Measurements from ENCODE around the gene TRPM2. TPM values are rescaled to one million over a fixed set of nuclear protein-coding genes. Genes with fewer than 3 reads are reported as not detected.

The TRPM2 gene
- polyA plus RNA-seq, 1 donor, result 2.2 TPM

GRCh38 chr21:44482581-44483287 lies 129.3 kb downstream of the TRPM2 start:
- Histone ChIP-seq H3K9me3 (ENCODE audit: control insufficient read depth, low read depth, low read length) (peaks cover 2% of the 10 kb centered on the region), H3K27me3 (ENCODE audit: control insufficient read depth, insufficient read depth, low read length) (no peaks in the 10 kb centered on the region), H3K36me3 (ENCODE audit: control insufficient read depth, insufficient read depth, low read length) (no peaks in the 10 kb centered on the region), H3K27ac (ENCODE audit: low read length) (no peak overlapping the region), H3K4me3 (ENCODE audit: low read length) (no peak overlapping the region), H3K4me1 (ENCODE audit: control insufficient read depth, insufficient read depth, low read length) (peaks cover 3% of the 10 kb centered on the region)
- no CpG with 5 or more reads among the region's 14 CpGs for WGBS (ENCODE audit: insufficient coverage, low lambda C conversion rate)
- peak in 1 of 2 donors; percentile 49 for DNase-seq

- Histone ChIP-seq H3K4me3 (ENCODE audit: low read length) (no peak overlapping the region), H3K36me3 (ENCODE audit: control insufficient read depth, insufficient read depth, low read length) (no peaks in the 10 kb centered on the region), H3K9me3 (ENCODE audit: control insufficient read depth, low read depth, low read length) (peaks cover 2% of the 10 kb centered on the region), H3K27me3 (ENCODE audit: control insufficient read depth, insufficient read depth, low read length) (no peaks in the 10 kb centered on the region), H3K4me1 (ENCODE audit: control insufficient read depth, insufficient read depth, low read length) (peaks cover 3% of the 10 kb centered on the region), H3K27ac (ENCODE audit: low read length) (no peak overlapping the region)
- DNase-seq, result no peak
- no CpG with 5 or more reads among the region's 28 CpGs for WGBS (ENCODE audit: insufficient coverage, low lambda C conversion rate)
Observed at GRCh38 chr21:44483288-44484237, 130.1 kb downstream of the TRPM2 start.

GRCh38 chr21:44484498-44485253 lies 131.3 kb downstream of the TRPM2 start:
- Histone ChIP-seq H3K4me1 (ENCODE audit: control insufficient read depth, insufficient read depth, low read length) (peaks cover 3% of the 10 kb centered on the region), H3K27me3 (ENCODE audit: control insufficient read depth, insufficient read depth, low read length) (no peaks in the 10 kb centered on the region), H3K36me3 (ENCODE audit: control insufficient read depth, insufficient read depth, low read length) (no peaks in the 10 kb centered on the region), H3K9me3 (ENCODE audit: control insufficient read depth, low read depth, low read length) (no peaks in the 10 kb centered on the region), H3K4me3 (ENCODE audit: low read length) (no peak overlapping the region), H3K27ac (ENCODE audit: low read length) (no peak overlapping the region)
- WGBS (ENCODE audit: insufficient coverage, low lambda C conversion rate), result no CpG with 5 or more reads among the region's 43 CpGs
- no peak for DNase-seq

GRCh38 chr21:44485254-44485793 lies 131.9 kb downstream of the TRPM2 start:
- no CpG with 5 or more reads among the region's 25 CpGs for WGBS (ENCODE audit: insufficient coverage, low lambda C conversion rate)
- H3K4me1 ChIP-seq (ENCODE audit: control insufficient read depth, insufficient read depth, low read length), result peaks cover 7% of the 10 kb centered on the region
- no peak for DNase-seq
- H3K27ac ChIP-seq (ENCODE audit: low read length), result no peak overlapping the region
- no peaks in the 10 kb centered on the region for H3K36me3 ChIP-seq (ENCODE audit: control insufficient read depth, insufficient read depth, low read length)
- H3K9me3 ChIP-seq (ENCODE audit: control insufficient read depth, low read depth, low read length), result no peaks in the 10 kb centered on the region
- H3K27me3 ChIP-seq (ENCODE audit: control insufficient read depth, insufficient read depth, low read length), result no peaks in the 10 kb centered on the region
- H3K4me3 ChIP-seq (ENCODE audit: low read length), result no peak overlapping the region

- H3K9me3 ChIP-seq (ENCODE audit: control insufficient read depth, low read depth, low read length), result no peaks in the 10 kb centered on the region
- no peak for DNase-seq
- H3K27me3 ChIP-seq (ENCODE audit: control insufficient read depth, insufficient read depth, low read length), result no peaks in the 10 kb centered on the region
- H3K4me1 ChIP-seq (ENCODE audit: control insufficient read depth, insufficient read depth, low read length), result peaks cover 10% of the 10 kb centered on the region
- 100% methylated on average over 1 of the region's 10 CpGs for WGBS (ENCODE audit: insufficient coverage, low lambda C conversion rate)
- no peak overlapping the region for H3K4me3 ChIP-seq (ENCODE audit: low read length)
- no peak overlapping the region for H3K27ac ChIP-seq (ENCODE audit: low read length)
- H3K36me3 ChIP-seq (ENCODE audit: control insufficient read depth, insufficient read depth, low read length), result no peaks in the 10 kb centered on the region
Observed at GRCh38 chr21:44485796-44486195, 132.4 kb downstream of the TRPM2 start.

GRCh38 chr21:44486302-44486701 lies 132.9 kb downstream of the TRPM2 start:
- DNase-seq, result no peak
- Histone ChIP-seq H3K4me1 (ENCODE audit: control insufficient read depth, insufficient read depth, low read length) (peaks cover 10% of the 10 kb centered on the region), H3K27ac (ENCODE audit: low read length) (no peak overlapping the region), H3K4me3 (ENCODE audit: low read length) (no peak overlapping the region), H3K36me3 (ENCODE audit: control insufficient read depth, insufficient read depth, low read length) (no peaks in the 10 kb centered on the region), H3K27me3 (ENCODE audit: control insufficient read depth, insufficient read depth, low read length) (no peaks in the 10 kb centered on the region), H3K9me3 (ENCODE audit: control insufficient read depth, low read depth, low read length) (no peaks in the 10 kb centered on the region)
- WGBS (ENCODE audit: insufficient coverage, low lambda C conversion rate), result no CpG with 5 or more reads among the region's 16 CpGs

GRCh38 chr21:44487831-44488230 lies 134.4 kb downstream of the TRPM2 start:
- Histone ChIP-seq H3K4me1 (ENCODE audit: control insufficient read depth, insufficient read depth, low read length) (peaks cover 7% of the 10 kb centered on the region), H3K27me3 (ENCODE audit: control insufficient read depth, insufficient read depth, low read length) (no peaks in the 10 kb centered on the region), H3K36me3 (ENCODE audit: control insufficient read depth, insufficient read depth, low read length) (no peaks in the 10 kb centered on the region), H3K27ac (ENCODE audit: low read length) (no peak overlapping the region), H3K9me3 (ENCODE audit: control insufficient read depth, low read depth, low read length) (no peaks in the 10 kb centered on the region), H3K4me3 (ENCODE audit: low read length) (no peak overlapping the region)
- no CpG with 5 or more reads among the region's 4 CpGs for WGBS (ENCODE audit: insufficient coverage, low lambda C conversion rate)
- DNase-seq, result no peak

GRCh38 chr21:44489962-44490361 lies 136.5 kb downstream of the TRPM2 start:
- DNase-seq, result no peak
- WGBS (ENCODE audit: insufficient coverage, low lambda C conversion rate), result no CpG with 5 or more reads among the region's 7 CpGs

GRCh38 chr21:44490405-44490804 lies 137.0 kb downstream of the TRPM2 start:
- Histone ChIP-seq H3K9me3 (ENCODE audit: control insufficient read depth, low read depth, low read length) (peaks cover 5% of the 10 kb centered on the region), H3K4me1 (ENCODE audit: control insufficient read depth, insufficient read depth, low read length) (peaks cover 7% of the 10 kb centered on the region), H3K27ac (ENCODE audit: low read length) (no peak overlapping the region), H3K36me3 (ENCODE audit: control insufficient read depth, insufficient read depth, low read length) (no peaks in the 10 kb centered on the region), H3K4me3 (ENCODE audit: low read length) (no peak overlapping the region), H3K27me3 (ENCODE audit: control insufficient read depth, insufficient read depth, low read length) (no peaks in the 10 kb centered on the region)
- no CpG with 5 or more reads among the region's 19 CpGs for WGBS (ENCODE audit: insufficient coverage, low lambda C conversion rate)
- no peak for DNase-seq

More at GRCh38 chr21:44489962-44490361, 136.5 kb downstream of the TRPM2 start:
- Histone ChIP-seq H3K27ac (ENCODE audit: low read length) (no peak overlapping the region), H3K4me3 (ENCODE audit: low read length) (no peak overlapping the region), H3K4me1 (ENCODE audit: control insufficient read depth, insufficient read depth, low read length) (peaks cover 7% of the 10 kb centered on the region), H3K27me3 (ENCODE audit: control insufficient read depth, insufficient read depth, low read length) (no peaks in the 10 kb centered on the region), H3K9me3 (ENCODE audit: control insufficient read depth, low read depth, low read length) (peaks cover 5% of the 10 kb centered on the region), H3K36me3 (ENCODE audit: control insufficient read depth, insufficient read depth, low read length) (no peaks in the 10 kb centered on the region)

- no peak for DNase-seq
- Histone ChIP-seq H3K36me3 (ENCODE audit: control insufficient read depth, insufficient read depth, low read length) (no peaks in the 10 kb centered on the region), H3K27ac (ENCODE audit: low read length) (no peak overlapping the region), H3K4me3 (ENCODE audit: low read length) (no peak overlapping the region), H3K27me3 (ENCODE audit: control insufficient read depth, insufficient read depth, low read length) (no peaks in the 10 kb centered on the region), H3K4me1 (ENCODE audit: control insufficient read depth, insufficient read depth, low read length) (peaks cover 7% of the 10 kb centered on the region), H3K9me3 (ENCODE audit: control insufficient read depth, low read depth, low read length) (peaks cover 5% of the 10 kb centered on the region)
- WGBS (ENCODE audit: insufficient coverage, low lambda C conversion rate), result no CpG with 5 or more reads among the region's 9 CpGs
Observed at GRCh38 chr21:44490816-44491215, 137.4 kb downstream of the TRPM2 start.

All from large intestine (tissue), 3 donors.